Mucosa of stomach (tissue), 1 donor: Measurements from ENCODE around the gene NSMF.
"Not testable (repeated sequence)": the region's sequence is repeated elsewhere in the genome, so short reads cannot be mapped to it uniquely, and the experiment has no call there.

Experiments used
- H3K27me3 ChIP-seq: one replicate; pipeline ENCODE4 v1.7.0; 2013; ENCODE audit warnings: mild to moderate bottlenecking, low read length; ENCODE audit not compliant: control insufficient read depth, insufficient read depth
- H3K36me3 ChIP-seq: one replicate; pipeline ENCODE4 v1.7.0; 2013; ENCODE audit warnings: low read length; ENCODE audit not compliant: control insufficient read depth, insufficient read depth
- H3K4me1 ChIP-seq: one replicate; pipeline ENCODE4 v1.7.0; 2013; ENCODE audit warnings: mild to moderate bottlenecking, low read length; ENCODE audit not compliant: control insufficient read depth, insufficient read depth
- H3K4me3 ChIP-seq: one replicate; pipeline ENCODE4 v1.7.0; 2013; ENCODE audit warnings: low read length
- H3K9ac ChIP-seq: one replicate; pipeline ENCODE4 v1.7.0; 2013; ENCODE audit warnings: mild to moderate bottlenecking, low read length, moderate library complexity
- H3K9me3 ChIP-seq: one replicate; pipeline ENCODE4 v1.7.0; 2013; ENCODE audit warnings: mild to moderate bottlenecking, low read length, moderate library complexity; ENCODE audit not compliant: control insufficient read depth
- donor health status: Pancreatic carcinoma.

Gene NSMF

GRCh38 chr9:137478962-137479861 is 20.1 kb upstream of the NSMF start:
- no peak overlapping the region for H3K4me3 ChIP-seq

GRCh38 chr9:137478613-137478961 is 19.5 kb upstream of the NSMF start:
- Histone ChIP-seq H3K4me1 (peaks cover 8% of the 10 kb centered on the region), H3K36me3 (no peaks in the 10 kb centered on the region), H3K9ac (no peak overlapping the region), H3K27me3 (no peaks in the 10 kb centered on the region), H3K4me3 (no peak overlapping the region), H3K9me3 (no peaks in the 10 kb centered on the region)

More at GRCh38 chr9:137478962-137479861, 20.1 kb upstream of the NSMF start:
- Histone ChIP-seq H3K36me3 (no peaks in the 10 kb centered on the region), H3K4me1 (peaks cover 8% of the 10 kb centered on the region), H3K9me3 (no peaks in the 10 kb centered on the region), H3K9ac (no peak overlapping the region), H3K27me3 (no peaks in the 10 kb centered on the region)

- Histone ChIP-seq H3K4me1 (peaks cover 8% of the 10 kb centered on the region), H3K27me3 (no peaks in the 10 kb centered on the region), H3K4me3 (no peak overlapping the region)
Measured at GRCh38 chr9:137477778-137478612, 18.9 kb upstream of the NSMF start.

GRCh38 chr9:137476856-137477255 is 17.7 kb upstream of the NSMF start:
- H3K4me3 ChIP-seq = no peak overlapping the region
- H3K9me3 ChIP-seq = no peaks in the 10 kb centered on the region
- no peaks in the 10 kb centered on the region for H3K36me3 ChIP-seq
- H3K9ac ChIP-seq = no peak overlapping the region
- peaks cover 2% of the 10 kb centered on the region for H3K4me1 ChIP-seq
- H3K27me3 ChIP-seq = no peaks in the 10 kb centered on the region

More at GRCh38 chr9:137477778-137478612, 18.9 kb upstream of the NSMF start:
- H3K9me3 ChIP-seq = no peaks in the 10 kb centered on the region
- H3K36me3 ChIP-seq = no peaks in the 10 kb centered on the region
- H3K9ac ChIP-seq = no peak overlapping the region

GRCh38 chr9:137475666-137476065 is 16.5 kb upstream of the NSMF start:
- Histone ChIP-seq H3K27me3 (no peaks in the 10 kb centered on the region), H3K4me1 (no peaks in the 10 kb centered on the region), H3K36me3 (no peaks in the 10 kb centered on the region), H3K9ac (no peak overlapping the region), H3K4me3 (no peak overlapping the region), H3K9me3 (no peaks in the 10 kb centered on the region)

GRCh38 chr9:137474271-137474670 is 15.1 kb upstream of the NSMF start:
- H3K9me3 ChIP-seq = no peaks in the 10 kb centered on the region
- no peaks in the 10 kb centered on the region for H3K36me3 ChIP-seq
- no peak overlapping the region for H3K9ac ChIP-seq
- no peaks in the 10 kb centered on the region for H3K4me1 ChIP-seq
- H3K4me3 ChIP-seq = no peak overlapping the region
- no peaks in the 10 kb centered on the region for H3K27me3 ChIP-seq

GRCh38 chr9:137470785-137471184 is 11.7 kb upstream of the NSMF start:
- H3K4me3 ChIP-seq = no peak overlapping the region
- no peaks in the 10 kb centered on the region for H3K36me3 ChIP-seq
- no peak overlapping the region for H3K9ac ChIP-seq
- H3K4me1 ChIP-seq = no peaks in the 10 kb centered on the region
- no peaks in the 10 kb centered on the region for H3K27me3 ChIP-seq
- no peaks in the 10 kb centered on the region for H3K9me3 ChIP-seq

- Histone ChIP-seq H3K36me3 (no peaks in the 10 kb centered on the region), H3K9me3 (no peaks in the 10 kb centered on the region), H3K4me1 (no peaks in the 10 kb centered on the region), H3K27me3 (no peaks in the 10 kb centered on the region), H3K9ac (no peak overlapping the region), H3K4me3 (no peak overlapping the region)
Measured at GRCh38 chr9:137467896-137468295, 8.8 kb upstream of the NSMF start.

GRCh38 chr9:137467161-137467581 is 8.0 kb upstream of the NSMF start:
- H3K4me3 ChIP-seq = no peak overlapping the region
- no peaks in the 10 kb centered on the region for H3K9me3 ChIP-seq
- no peaks in the 10 kb centered on the region for H3K36me3 ChIP-seq
- H3K4me1 ChIP-seq = no peaks in the 10 kb centered on the region
- H3K9ac ChIP-seq = no peak overlapping the region
- no peaks in the 10 kb centered on the region for H3K27me3 ChIP-seq

GRCh38 chr9:137466389-137467085 is 7.4 kb upstream of the NSMF start:
- not testable (repeated sequence) for H3K9me3 ChIP-seq, H3K36me3 ChIP-seq, H3K27me3 ChIP-seq, H3K9ac ChIP-seq, H3K4me3 ChIP-seq, H3K4me1 ChIP-seq

GRCh38 chr9:137465720-137466388 is 6.7 kb upstream of the NSMF start:
- no peaks in the 10 kb centered on the region for H3K27me3 ChIP-seq

More at GRCh38 chr9:137465720-137466388, 6.7 kb upstream of the NSMF start:
- H3K9ac ChIP-seq = no peak overlapping the region
- no peaks in the 10 kb centered on the region for H3K4me1 ChIP-seq
- no peak overlapping the region for H3K4me3 ChIP-seq
- H3K36me3 ChIP-seq = no peaks in the 10 kb centered on the region
- no peaks in the 10 kb centered on the region for H3K9me3 ChIP-seq
